ENCODE data around the gene DRAXIN.

DNA sequence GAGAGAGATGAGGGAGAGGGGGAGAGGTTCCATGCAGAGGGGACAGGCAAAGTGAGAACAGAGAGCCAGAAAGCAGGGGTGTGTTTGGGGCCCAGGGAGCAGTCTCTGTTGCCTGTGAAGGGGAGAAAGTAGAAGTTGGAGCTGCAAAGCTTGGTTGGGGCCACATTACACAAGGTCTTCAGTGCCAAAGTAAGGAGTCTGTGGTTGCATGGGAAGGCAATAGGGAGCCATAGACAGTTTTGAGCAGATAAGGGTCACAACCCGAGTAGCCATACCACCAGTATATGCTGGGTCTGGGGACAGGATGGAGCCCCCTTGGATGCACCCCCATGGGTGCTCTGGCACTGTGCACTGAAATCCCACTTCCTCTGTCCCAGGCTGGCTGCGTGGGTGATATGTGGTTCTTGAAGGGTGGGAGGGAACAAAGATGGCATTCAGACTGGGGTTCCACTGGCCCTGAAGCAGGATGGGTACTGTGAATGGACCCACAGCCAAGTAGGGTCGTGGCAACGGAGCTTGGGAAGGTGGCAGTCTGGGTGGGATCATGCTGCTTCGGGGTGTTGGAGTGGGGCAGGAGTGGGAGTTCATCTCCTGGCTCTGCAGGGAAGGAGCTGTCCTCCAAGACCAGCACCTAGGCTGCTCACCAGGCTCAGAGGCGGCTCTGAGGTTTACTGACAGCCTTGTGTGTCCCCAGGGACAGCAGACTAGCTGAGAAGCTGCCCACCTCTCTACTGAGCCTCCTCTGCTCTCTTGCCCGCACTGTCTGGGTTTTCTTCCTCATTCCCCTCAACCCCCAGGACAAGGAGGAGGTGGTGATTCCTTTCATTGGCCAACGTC, 12.1 kb downstream of the DRAXIN start:
- no peak for TF ChIP-seq POLR2A (IDR thresholded peaks at IDR 0.05; ENCODE audit: low read depth, low read length)
- no peak for TF ChIP-seq POU2F2 (IDR thresholded peaks at IDR 0.05; ENCODE audit: low read depth, low read length)
- no peak for TF ChIP-seq POLR2AphosphoS5 (IDR thresholded peaks at IDR 0.05; ENCODE audit: low read depth, low read length)
- no peak for TF ChIP-seq TAF1 (IDR thresholded peaks at IDR 0.05; ENCODE audit: low read depth, low read length)
